ENCODE results near the gene OR10G4.

DNA sequence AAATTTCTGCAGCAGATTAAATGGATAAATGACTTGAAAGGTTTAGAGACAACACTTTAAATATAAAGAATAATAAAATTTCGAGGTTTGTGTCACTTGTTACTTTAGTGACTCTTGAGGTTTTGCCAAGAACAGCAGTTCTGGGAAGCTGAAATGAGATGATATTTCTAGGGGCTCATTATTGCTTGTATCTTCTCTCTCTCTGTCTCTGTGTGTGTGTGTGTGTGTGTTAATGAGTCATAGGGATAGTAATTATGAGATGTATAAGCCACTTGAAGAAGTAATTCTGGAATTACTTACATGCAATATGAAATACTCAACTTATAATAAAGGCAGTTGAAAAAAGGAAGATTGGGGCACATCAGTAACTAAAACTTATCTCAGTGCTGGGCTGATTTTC lies 38.0 kb downstream of the OR10G4 start:
- TF ChIP-seq, protein P1, sequence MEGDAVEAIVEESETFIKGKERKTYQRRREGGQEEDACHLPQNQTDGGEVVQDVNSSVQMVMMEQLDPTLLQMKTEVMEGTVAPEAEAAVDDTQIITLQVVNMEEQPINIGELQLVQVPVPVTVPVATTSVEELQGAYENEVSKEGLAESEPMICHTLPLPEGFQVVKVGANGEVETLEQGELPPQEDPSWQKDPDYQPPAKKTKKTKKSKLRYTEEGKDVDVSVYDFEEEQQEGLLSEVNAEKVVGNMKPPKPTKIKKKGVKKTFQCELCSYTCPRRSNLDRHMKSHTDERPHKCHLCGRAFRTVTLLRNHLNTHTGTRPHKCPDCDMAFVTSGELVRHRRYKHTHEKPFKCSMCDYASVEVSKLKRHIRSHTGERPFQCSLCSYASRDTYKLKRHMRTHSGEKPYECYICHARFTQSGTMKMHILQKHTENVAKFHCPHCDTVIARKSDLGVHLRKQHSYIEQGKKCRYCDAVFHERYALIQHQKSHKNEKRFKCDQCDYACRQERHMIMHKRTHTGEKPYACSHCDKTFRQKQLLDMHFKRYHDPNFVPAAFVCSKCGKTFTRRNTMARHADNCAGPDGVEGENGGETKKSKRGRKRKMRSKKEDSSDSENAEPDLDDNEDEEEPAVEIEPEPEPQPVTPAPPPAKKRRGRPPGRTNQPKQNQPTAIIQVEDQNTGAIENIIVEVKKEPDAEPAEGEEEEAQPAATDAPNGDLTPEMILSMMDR (IDR thresholded peaks at IDR 0.05; ENCODE audit: low read length): no peak
- TF ChIP-seq EZH2 (optimal IDR thresholded peaks at IDR 0.05; ENCODE audit: low read depth, low read length): no peak
